HG03139 (cell line): ENCODE results near the gene GPR108.

Source experiments
- ATAC-seq: cut with Tn5 transposase; IDR thresholded peaks from one replicate; pipeline ENCODE4 v1.9.1; 2021; ENCODE audit not compliant: unreplicated experiment

GPR108 gene

DNA sequence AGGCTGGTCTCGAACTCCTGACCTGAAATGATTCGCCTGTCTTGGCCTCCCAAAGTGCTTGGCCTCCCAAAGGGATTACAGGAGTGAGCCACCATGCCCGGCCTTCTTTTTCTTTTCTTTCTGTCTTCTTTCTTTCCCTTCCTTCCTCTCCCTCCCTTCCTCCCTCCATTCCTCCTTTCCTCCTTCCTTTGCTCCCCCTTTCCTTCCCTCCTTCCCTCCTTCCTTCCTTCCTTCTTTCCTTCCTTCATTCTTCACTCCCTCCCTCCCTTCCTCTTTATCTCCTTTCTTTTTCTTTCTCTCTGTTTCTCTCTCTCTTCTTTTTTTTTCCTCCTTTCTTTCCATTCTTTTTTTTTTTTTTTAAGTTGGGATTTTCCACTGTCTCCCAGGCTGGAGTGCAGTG lies 29.0 kb downstream of the GPR108 start:
- ATAC-seq: no peak

DNA sequence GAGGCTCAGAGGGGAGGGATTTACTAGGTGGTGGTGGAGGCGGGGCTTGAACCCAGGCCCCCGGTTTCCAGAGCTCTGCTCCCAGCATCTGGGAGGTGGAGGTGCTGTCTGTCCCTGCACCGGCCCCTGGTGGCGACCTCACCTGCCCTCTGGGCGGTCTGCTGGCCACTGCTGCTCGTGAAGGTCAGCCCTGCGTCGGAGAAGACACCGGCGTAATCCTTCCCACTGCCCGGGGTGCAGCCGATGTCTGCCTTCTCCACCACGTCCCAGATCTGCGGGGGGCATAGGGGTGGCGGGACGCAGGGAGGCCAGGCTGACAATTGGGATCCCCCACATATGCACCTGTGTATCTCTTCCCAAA lies 29.7 kb downstream of the GPR108 start:
- no peak for ATAC-seq

DNA sequence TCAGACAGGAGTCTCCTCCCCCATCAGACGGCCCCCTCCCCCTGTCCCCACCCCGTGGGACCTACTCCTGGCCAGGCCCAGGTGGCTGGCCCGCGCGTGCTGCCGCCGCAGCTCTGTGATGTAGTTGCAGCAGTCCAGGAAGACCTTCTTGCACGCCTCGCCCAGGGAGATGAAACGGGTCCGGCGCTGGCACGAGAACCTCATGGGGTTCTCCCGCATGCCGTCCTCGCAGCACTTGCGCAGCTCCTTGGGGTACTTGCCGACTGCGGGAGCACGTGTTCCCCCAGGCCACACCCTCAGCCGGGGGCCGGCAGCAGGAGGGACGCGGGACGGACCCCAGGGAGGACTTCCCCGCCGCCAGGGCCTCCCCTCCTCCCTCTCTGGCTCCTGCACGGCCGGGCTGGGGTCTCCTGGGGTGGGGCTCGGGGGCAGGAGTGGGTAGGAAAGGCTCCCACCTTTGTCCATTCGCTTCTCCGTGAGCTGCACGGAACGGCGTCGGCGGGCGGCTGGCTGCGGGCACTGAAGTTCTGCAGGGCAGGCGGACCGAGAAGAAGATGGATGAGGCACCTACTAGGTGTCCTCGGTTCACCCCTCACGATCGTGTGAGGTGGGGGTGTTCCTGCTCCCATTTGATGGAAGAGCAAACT lies 30.2 kb downstream of the GPR108 start:
- no peak for ATAC-seq

DNA sequence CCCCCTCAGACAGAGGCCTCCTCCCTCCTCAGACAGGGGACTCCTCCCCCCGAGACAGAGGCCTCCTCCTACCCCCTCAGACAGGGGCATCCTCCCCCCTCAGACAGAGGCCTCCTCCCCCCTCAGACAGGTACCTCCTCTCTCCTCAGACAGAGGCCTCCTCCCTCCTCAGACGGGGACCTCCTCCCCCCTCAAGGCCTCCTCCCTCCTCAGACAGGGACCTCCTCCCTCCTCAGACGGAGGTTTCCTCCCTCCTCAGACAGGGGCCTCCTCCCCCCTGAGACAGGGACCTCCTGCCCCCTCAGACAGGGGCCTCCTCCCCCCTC lies 30.8 kb downstream of the GPR108 start:
- no peak for ATAC-seq

DNA sequence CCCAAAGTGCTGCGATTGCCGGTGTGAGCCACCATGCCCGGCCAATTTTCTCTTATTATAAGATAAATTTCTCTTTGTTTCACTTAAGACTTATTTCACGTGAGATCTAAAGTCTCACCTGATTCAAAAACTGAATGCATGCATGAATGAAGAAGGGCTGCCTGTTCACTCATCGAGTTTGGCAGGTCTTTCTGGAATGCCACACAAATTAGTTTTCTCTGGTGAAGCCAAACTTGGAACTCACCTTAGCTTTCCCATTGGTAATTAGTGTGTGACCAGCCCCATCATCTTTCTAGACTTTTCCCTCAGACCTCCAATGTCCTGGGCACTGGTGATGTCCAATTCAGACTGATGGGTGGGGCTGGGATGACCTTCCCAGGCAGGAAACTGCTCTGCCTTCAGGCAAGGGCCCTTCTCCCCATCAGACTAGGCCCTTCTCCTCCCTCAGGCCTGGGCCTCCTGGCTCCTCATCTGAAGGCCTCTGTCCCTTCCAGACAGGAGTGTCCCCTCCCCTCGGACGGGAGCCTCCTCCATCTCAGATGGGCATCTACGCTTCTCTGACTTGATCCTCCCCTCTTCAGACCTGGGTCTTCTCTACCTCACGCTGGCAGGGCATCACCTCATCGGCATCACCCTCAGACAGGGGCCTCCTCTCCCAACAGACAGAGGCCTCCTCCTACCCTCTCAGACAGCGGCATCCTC lies 31.3 kb downstream of the GPR108 start:
- no peak for ATAC-seq

DNA sequence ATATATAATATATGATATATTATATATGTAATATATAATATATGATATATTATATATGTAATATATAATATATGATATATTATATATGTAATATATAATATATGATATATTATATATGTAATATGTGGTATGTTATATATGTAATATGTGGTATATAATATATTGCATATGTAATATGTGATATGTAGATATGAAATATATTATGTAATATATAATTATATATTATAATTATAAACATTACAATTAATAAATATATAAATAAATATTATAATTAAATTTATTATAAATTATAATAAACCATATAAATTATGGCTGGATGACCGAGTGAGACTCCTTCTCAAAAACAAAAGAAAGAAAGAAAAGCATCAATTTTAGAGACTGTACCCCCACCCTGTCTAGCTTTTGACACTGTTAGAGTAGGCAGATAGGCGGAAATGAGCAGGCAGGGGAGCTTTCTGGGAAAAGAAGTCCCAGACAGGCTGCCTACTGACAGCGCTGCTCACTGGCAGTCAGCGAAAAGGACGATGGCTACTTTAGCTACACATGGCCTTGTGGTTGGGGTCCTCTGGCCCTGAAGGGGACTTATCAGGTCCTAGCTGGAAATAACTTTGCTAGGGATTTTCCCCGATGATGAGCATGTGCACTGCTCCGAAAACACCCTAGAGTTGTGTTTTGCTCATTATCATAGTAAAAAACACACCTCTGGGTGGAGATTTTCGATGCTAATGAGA lies 36.6 kb downstream of the GPR108 start:
- ATAC-seq: no peak

DNA sequence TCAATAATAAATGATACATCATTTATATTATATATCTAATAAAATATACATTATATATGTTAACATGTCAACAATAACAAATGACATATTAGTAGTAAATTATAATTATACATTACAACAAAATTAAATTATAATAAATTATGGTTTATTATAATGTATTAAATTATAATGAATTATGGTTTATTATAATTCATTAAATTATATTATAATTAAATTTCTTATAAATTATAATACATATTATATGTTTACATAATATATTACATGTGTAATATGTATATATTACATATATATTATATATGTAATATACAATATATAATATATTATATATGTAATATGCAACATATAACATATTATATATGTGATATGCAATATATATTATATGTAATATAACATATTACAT lies 37.4 kb downstream of the GPR108 start:
- no peak for ATAC-seq

DNA sequence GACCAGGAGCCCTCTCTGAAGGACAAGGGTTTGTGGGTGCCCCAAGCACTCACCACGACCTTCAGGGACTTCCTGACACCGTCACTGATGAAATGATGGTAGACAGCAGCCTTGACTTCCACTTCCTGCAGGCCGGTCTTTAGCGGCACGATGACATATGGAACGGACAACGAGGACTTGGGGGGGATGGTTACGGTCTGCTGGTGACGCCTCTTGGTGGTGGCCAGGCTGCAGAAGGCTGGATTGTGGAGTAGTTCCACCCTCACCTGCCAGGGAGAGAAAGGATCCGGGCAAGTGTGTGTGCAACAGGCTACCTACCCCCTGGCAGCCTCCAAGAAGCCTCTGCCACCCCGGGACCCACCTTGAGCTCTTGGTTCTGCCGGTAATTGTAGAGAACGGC lies 40.1 kb downstream of the GPR108 start:
- ATAC-seq: no peak

DNA sequence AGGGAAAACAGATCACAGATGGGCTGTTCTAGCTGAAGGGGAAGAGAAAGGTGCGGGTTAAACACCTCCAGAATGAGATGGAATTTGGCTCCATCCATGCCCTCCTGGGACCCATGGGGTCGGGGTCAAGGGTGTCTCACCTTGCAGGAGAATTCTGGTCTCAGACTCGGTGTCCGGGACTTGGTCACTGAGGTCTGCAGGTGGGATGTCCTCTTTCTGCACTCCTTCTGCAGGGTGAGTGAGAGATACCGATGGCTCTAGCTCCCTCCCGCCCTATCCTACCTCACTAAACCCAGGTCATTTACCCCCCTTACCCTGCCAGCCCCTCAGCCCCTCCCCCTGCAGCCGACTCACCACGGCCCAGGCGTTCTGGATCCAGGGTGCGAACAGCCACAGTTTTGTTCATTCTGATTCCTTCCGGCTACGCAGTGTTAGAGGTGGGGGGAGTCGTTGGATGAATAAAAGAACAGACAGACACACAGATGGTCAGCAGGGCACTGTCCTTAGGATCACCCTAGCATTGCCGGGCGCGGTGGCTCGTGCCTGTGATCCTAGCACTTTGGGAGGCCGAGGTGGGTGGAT lies 41.0 kb downstream of the GPR108 start:
- ATAC-seq: no peak

DNA sequence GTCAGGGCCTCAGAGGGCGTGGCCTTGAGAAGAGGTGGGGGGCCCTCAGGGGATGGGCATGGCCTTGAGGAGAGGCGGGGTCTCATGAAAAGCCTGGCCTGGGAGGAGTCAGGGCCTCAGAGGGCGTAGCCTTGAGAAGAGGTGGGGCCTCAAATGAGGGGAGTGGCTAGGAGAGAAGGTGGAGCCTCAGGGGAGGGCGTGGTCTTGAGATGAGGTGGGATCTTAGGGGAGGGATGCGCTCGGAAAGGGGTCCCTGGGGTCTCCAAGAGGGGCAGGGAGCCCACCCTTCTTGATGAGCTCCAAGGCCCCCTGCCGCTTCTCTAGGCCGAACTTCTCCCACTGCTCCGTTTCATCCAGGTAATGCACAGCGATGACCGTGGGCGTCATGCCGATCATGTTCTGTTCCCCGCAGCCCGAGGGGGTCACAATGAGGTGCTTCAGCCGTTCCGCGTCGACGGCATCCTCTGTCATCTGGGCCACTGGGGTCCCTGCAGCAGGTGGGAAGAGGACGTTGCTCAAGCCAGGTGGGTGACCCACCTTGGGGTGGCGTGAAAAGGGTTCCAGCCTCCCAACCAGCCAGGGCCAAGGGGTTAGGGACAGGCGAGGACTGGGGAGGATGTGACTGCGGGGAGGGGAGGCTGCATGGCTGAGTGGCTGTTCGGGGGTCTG lies 43.1 kb downstream of the GPR108 start:
- no peak for ATAC-seq

DNA sequence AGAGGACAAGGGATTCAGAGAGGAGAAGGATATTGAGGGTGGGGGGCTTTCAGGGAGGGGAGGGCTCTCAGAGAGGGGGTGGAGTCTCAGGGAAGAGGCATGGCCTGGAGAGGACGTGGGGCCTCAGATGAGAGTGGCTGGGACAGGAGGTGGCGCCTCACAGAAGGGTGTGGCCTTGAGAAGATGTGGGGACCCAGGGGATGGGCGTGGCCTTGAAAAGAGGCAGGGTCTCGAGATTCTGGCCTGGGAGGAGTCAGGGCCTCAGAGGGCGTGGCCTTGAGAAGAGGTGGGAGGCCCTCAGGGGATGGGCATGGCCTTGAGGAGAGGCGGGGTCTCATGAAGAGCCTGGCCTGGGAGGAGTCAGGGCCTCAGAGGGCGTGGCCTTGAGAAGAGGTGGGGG lies 43.7 kb downstream of the GPR108 start:
- ATAC-seq: no peak

DNA sequence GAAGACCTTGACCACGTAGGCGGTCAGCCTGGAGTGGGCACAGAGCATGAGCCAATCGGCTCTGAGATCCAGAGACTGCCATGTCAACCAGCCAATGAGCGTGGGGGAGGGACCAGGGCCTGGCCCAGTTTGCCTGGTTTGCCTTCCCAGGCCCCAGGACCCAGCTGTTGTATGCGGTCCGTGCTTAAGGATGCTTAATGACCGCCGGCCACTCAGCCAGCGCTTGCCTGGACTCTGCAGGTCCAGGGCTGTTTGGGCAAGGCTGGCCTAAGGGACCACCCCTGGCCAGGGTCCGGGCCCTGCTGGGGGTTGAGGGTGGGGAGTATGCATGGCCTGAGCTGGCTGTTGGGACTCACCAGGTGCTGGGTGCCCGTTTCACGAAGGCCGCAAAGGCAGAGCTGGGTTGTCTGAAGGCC lies 44.3 kb downstream of the GPR108 start:
- ATAC-seq: no peak

DNA sequence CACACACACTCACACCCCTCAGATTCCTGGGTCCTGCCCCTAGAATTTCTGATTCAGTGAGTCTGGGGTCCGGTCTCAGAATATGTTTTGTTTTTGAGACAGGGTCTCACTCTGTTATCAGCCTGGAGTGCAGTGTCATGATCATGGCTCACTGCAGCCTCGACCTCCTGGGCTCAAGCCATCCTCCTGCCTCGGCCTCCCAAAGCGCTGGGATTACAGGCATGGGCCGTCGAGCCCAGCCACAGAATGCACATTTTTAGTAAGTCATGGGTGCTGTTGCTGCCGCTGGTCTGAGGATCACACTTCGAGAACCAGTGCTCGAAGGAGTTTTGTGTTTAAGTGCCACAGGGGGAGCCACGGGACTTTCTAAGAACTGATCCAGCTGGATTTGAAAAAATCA lies 45.4 kb downstream of the GPR108 start:
- no peak for ATAC-seq

DNA sequence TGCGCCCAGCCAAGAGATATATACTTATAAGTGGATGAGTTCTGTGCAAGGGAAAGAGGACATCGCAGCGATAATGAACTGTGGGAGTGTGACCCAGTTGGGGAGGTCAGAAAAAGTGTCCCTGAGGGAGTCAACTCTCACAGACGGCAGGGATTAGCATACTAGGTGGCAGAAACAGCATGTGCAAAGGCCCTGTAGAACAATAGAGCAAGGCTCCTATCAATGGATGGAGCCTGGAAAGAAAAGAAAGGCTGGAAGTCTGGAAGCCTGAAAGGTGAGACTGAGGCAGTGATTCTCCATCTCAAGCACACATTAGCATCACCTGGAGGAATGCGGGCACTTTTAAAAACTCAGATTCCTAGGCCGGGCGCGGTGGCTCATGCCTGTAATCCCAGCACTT lies 46.0 kb downstream of the GPR108 start:
- ATAC-seq: no peak

DNA sequence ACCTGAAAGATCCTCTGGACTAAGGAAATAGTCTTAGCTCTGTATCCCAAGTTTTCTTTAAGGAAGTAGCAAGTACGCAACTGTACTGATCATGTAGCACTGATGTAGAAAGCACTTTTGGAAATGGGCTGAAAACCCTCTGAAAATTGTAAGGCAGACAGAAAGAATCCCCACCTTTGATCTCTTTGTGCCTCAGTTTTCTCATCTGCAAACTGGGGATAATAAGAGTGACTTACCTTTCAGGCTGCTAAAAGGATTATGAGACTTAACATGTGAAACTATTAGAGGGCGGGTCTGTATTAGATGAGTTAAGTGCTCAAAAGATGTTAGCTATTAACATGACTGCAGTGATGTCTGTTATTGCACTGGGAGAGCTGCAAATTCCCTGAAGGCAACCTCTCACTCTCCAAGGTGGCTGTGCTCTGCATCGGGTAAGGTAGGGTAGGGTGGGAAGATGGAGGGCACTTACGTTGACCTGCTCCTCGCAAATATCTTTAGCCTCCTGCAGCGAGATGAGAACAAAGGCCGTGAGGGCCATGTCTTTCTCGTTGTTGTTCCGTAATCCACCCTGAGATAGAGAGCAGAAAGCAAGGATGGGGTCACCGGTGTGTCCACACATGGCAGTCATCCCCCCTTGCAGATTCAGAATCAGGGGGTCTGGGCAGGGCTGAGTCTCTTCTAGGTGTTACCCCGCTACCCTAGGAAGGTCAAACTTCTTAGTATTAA lies 47.1 kb downstream of the GPR108 start:
- no peak for ATAC-seq

DNA sequence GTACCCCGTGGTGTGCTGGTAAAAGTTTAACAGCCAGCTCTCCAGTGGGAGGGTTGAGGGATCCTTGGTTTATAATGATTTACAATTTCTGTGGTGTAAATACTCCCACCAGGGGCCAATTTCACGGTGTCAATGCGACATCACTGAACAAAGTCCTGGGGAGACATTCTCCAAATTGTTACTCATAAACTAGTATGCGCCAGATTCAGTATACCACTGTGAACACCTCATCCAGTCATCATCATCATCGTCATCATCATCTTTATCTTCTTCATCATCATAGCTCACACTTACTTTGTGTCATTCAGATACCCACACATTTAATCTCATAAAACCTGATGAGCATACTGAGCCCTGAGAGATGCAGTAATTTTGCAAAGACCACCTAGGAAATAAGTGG lies 50.3 kb downstream of the GPR108 start:
- no peak for ATAC-seq

DNA sequence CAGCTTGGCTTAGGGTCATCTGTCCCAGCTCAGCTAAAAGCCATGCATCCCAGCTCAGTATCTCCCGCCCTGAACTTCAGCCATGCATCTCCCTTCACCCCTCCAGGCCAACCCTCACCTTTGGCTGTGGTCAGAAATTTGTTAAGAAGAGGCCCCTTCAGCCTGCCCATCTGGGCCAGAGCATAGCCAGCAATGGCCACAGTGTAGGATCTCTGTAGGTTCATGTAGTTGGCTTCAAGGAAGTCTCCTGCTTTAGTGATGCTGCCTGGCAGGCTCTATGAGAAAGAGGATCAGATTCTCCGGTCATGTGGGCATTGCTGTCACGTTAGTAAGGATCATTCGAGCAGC lies 50.8 kb downstream of the GPR108 start:
- ATAC-seq: no peak

DNA sequence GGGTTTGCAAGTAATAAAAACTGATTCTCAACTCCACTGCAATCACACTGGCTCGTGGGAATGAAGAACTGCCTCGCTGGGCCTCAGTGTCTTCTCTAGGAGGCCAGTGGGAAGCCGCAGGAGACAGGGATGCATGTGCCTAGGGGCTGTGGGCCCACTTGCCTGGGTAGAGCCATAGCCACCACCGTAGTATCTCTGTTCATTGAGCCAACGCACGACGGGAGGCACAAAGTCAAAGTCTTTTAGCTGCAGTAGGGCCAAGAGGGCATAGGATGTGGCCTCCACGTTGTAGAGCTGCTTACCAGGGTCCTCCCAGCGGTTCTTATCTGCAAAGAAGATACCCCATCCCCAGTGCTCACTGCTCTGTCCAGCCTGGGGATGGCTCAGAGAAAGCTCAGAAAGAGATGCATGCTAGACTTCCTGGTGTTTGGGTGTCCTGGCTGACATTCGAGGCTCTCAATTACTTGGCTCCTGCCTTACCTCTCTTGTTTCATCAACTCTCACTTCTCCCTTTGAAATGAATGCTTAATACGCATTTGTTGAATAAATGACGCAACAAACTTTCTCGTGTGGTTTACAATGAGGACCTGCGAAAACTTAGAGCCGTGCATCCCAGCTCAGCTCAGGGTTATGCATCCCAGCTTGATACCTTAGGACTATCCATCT lies 51.3 kb downstream of the GPR108 start:
- ATAC-seq: no peak

DNA sequence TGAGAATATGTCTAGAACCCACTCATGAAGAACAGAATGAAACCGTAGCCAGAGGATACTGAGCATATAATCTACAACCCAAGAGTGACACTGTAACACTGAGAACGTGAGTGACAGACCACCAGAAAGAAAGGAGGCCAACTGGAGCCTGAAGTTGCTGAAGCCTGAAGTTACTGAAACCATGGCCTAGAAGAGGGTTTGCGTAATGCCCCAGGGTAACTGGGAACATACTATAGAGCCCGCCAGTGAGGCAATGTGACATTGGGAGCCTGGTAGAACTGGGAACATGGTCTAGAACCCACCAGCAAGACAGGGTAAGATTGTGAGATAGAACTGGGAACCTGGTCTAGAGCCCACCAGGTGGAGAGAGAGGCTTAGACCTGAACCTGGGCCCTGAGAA lies 51.9 kb downstream of the GPR108 start:
- no peak for ATAC-seq

DNA sequence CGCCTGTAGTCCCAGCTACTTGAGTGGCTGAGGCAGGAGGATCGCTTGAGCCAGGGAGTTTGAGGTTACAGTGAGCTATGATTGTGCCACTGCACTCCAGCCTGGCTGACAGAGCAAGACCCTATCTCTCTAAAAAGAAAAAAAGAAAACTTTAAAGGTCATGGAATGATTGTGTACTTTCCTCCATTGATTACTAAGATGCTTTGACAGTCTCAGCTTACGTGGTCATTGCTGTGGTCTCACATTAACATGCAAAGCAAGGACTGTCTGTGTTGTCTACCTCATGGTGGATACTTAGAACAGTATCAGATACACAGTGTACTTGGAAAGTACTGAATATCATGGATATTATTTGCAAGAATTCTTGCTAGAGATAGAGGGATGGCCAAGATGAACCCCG lies 53.4 kb downstream of the GPR108 start:
- no peak for ATAC-seq
